Sciatic nerve (tissue), 2 donors: Measurements from ENCODE around the gene TMEM231. TPM values are rescaled to one million over a fixed set of nuclear protein-coding genes. Genes with fewer than 3 reads are reported as not detected.
A peak's percentile ranks its signal among the peaks of the same experiment; 100 is the strongest.
"Not testable (repeated sequence)": the region's sequence is repeated elsewhere in the genome, so short reads cannot be mapped to it uniquely, and the experiment has no call there.

Source experiments
- ATAC-seq: fragments of 200-7000 bp; cut with Tn5 transposase; one replicate; pipeline ENCODE4 v1.9.1; 2020; ENCODE audit warnings: mild to moderate bottlenecking, moderate library complexity
- DNase-seq: peaks from one replicate; pipeline ENCODE4 v3.0.0-alpha.2; 2020; ENCODE audit warnings: low spot score
- intact Hi-C: fragments of 100-400 bp; cut with DNase I; formaldehyde crosslinking; loops from one replicate; pipeline ENCODE4 v1.14.2; 2022
- total RNA-seq: library from RNA; stranded (reverse); fragmentation: NEBNext Ultra II Directional; extraction: Animal tissue kit (Norgen Biotek cat#: 25700); gene quantifications from one replicate; pipeline ENCODE4 v1.2.1, GENCODE V29; 2021
- donor health status: DM: no; HTN: no; CAD: no.
- donor health status: DM: no; HTN: no; CAD: no.

The TMEM231 gene, protein sequence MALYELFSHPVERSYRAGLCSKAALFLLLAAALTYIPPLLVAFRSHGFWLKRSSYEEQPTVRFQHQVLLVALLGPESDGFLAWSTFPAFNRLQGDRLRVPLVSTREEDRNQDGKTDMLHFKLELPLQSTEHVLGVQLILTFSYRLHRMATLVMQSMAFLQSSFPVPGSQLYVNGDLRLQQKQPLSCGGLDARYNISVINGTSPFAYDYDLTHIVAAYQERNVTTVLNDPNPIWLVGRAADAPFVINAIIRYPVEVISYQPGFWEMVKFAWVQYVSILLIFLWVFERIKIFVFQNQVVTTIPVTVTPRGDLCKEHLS
- 13.7 TPM for total RNA-seq

DNA sequence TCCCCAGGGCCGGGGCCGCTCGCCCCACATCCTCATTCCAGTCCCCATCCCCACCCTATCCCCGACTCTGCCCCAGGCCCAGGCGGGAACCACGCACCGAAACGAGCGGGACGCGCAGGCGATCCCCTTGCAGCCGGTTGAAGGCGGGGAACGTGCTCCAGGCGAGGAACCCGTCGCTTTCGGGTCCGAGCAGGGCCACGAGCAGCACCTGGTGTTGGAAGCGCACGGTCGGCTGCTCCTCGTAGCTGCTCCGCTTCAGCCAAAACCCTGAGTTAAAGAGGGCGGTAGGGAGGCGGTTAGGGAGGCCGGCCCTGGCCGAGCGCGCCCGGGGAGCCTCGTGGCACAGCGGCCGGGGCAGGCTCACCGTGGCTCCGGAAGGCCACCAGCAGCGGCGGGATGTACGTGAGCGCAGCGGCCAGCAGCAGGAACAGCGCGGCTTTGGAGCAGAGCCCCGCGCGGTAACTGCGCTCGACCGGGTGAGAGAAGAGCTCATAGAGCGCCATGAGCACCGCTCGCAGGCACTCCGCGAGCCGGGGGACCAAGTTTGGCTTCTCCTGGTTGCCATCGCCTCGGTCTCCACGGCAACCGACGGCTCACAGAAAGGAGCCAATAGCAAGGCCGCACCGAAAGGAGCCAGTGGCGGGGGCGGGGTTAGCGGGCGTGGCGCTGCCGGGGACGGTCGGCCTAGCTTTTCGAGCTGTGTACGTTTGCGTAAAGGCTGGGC lies at the start of gene TMEM231:
TMEM231 (minus strand) TSS at position 546 of the 724 bp plus-strand sequence; CDS start at position 503, 43 bp downstream.
- intact Hi-C loops: no loop called here
- ATAC-seq: peak; percentile 98
- peak; percentile 98 for DNase-seq

GRCh38 chr16:75603241-75603640 lies 47.2 kb upstream of the TMEM231 start:
- intact Hi-C loops: no loop called here
- ATAC-seq (no peak), DNase-seq (no peak)

DNA sequence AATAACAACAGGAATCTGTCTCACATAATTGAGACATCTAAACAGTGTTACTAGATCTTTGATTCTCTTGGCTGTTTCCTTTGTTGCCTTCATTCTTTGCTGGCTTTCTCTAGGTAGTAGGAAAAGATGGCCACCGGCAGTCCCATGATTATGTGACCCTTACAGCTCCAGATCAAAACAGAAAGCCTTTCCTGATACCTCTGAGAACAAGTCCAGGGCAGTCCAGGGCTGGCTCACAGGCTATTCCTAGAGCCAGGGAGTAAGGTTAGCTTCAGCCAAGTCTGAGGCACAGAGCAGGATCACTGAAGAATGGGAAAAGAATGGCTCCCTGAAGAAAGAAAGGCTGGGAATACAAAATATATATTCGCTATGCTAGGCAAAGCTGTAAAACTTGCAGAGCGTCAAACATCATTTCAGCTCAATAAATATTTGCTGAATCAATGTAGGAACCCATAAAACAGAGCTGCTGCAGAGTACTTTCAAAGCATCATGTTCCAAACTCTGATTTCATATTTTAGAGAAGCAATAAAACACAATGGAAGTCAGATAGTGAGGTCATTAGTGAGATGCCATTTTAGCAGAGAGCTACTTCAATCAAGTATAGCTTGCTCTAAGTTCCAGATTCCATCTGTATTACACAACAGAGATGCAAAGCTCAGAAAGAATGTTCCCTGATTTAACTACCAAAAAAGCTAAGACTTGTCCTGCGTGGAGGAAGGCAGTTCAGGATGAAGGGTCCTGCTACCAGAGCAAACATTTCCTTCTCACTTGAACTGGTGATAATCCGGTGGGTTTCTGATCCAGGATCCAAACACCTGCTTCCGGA lies 43.6 kb upstream of the TMEM231 start:
- no peak for DNase-seq
- intact Hi-C loops: no loop called here
- no peak for ATAC-seq

GRCh38 chr16:75593825-75594820 lies 38.1 kb upstream of the TMEM231 start:
- intact Hi-C loops: no loop called here
- ATAC-seq (no peak), DNase-seq (no peak)

GRCh38 chr16:75593308-75593707 lies 37.3 kb upstream of the TMEM231 start:
- no peak for ATAC-seq
- DNase-seq: no peak
- intact Hi-C loops: no loop called here

DNA sequence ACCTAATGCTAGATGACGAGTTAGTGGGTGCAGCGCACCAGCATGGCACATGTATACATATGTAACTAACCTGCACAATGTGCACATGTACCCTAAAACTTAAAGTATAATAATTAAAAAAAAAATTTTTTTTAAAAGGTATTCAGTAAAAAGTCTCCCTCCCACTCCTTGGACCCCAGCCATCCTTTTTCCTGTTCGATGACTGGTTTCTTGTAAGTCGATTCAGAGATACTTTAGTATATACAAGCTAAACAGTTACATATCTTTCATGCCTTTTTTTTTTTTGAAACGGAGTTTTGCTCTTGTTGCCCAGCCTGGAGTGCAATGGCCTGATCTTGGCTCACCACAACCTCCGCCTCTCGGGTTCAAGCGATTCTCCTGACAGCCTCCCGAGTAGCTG lies 35.9 kb upstream of the TMEM231 start:
- ATAC-seq, DNase-seq, intact Hi-C loops: not testable (repeated sequence)

DNA sequence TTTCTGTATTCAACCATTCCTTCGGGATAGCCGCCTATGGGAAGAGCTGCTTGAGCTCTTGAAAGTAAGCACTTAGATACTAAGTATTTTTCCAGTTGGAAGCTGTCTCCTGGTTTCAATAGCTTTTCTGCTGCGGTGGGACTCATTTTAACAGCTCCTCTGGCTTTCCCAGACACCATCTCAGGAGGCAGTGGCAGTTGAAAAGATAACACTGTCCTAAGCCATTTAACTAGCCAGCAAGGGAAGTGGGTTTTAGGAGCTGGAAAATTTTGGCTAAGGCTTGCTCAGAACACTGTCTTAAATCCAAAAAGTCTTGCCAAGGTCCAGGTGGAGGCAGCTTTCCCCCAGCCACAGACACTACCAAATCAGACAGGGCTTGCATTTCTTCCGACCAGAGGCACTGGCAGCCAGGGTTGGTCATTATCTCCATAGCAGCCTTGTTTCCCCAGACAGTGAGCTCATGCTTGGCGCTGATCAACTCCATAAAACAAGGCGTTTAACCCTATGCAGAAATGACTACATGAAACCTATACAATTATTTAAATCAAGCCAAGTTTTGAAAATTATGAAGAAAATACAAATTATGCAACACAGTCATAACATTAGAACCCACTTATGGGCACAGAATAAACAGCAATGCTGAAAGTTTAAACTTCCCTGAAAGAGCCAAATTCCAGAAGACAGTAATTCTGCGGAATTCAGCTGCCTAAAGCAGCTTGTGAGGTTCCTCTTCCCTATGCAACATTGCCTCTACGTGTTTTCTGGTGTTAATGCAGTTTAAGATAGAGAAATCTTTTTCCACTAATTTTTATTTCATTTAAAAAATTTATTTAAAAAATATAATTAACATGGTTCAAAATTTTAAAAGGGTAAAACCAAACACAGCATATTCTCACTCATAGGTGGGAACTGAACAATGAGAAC lies 35.1 kb upstream of the TMEM231 start:
- intact Hi-C loops: no loop called here
- ATAC-seq: peak; percentile 96
- DNase-seq: peak; percentile 65

DNA sequence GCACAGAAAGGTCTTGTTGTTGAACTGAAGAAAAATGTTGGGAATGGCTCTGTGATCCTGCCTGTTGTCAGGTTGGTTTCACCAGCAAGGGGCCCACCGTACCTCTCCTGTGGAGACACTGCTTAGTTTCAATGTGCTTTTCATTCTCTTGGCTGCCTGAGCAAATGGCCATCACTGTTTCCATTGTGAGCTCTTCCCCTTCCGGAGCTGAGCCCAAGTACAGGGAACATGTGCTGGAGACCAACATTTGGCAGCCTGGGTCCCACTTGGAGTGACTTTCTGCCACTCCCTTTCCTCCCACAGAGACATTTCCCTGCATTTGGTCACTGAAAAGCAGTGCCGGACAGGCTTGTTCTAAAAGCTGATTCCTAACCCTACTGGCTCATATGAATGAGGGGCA lies 33.3 kb upstream of the TMEM231 start:
- DNase-seq (peak; percentile 56), ATAC-seq (no peak)
- intact Hi-C loops: no loop called here

DNA sequence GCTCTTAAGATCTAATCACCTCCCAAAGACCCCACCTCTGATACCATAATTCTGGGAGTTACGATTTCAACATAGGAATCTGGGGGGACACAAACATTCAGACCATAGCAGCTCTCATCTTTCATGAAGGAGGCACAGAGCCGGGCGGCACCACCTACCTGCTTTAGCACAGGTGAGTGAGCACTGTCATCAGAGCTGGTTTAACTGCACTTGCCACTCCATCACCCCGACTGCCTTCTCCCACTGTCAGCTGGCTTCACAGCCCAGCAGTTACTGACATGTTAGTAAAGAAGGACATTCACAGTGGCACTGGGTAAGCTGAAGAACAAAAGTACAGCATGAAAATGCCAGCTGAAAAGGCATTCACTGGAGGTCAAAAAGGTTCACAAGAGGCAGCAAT lies 32.7 kb upstream of the TMEM231 start:
- no peak for ATAC-seq
- DNase-seq: no peak
- intact Hi-C loops: no loop called here

GRCh38 chr16:75584108-75584507 lies 28.1 kb upstream of the TMEM231 start:
- DNase-seq (no peak), ATAC-seq (no peak)
- intact Hi-C loops: no loop called here

GRCh38 chr16:75579281-75579834 lies 23.3 kb upstream of the TMEM231 start:
- intact Hi-C loops: no loop called here
- ATAC-seq: no peak
- no peak for DNase-seq

GRCh38 chr16:75578725-75579124 lies 22.7 kb upstream of the TMEM231 start:
- intact Hi-C loops: no loop called here
- ATAC-seq (no peak), DNase-seq (no peak)

DNA sequence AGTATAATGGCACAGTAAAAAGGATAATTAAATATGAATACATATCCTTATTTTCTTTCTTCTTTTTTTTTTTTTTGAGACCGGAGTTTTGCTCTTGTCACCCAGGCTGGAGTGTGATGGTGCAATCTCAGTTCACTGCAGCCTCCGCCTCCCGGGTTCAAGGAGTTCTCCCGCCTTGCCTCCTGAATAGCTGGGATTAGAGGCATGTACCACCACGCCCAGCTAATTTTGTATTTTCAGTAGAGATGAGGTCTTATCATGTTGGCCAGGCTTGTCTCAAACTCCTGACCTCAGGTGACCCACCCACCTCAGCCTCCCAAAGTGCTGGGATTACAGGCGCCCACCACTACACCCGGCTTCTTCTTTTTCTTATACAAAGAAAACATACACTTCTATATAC lies 22.2 kb upstream of the TMEM231 start:
- intact Hi-C loops: no loop called here

DNA sequence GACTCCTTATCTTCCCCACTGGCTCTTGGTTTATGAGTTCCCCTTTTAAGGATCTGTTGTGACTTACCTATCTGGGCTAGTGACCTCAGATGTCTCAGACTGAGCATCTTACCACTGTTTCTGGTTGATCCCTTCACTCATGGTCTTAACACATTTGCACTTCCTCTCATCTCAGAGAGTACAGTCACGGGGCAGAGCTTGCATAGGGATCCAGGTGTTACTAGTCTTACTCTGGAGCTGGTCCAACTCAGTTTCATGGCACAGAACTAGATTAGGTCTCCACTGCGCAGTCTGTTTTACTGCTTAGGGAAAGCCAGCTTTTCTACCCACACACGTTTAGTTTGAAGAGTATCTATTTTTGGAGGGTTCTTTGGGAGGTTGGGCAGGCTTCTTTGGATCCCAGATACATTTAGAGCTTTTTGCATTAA lies 20.3 kb upstream of the TMEM231 start:
- ATAC-seq (no peak), DNase-seq (no peak)
- intact Hi-C loops: no loop called here

More for the DNA sequence above, 22.2 kb upstream of the TMEM231 start:
- ATAC-seq: no peak
- no peak for DNase-seq

DNA sequence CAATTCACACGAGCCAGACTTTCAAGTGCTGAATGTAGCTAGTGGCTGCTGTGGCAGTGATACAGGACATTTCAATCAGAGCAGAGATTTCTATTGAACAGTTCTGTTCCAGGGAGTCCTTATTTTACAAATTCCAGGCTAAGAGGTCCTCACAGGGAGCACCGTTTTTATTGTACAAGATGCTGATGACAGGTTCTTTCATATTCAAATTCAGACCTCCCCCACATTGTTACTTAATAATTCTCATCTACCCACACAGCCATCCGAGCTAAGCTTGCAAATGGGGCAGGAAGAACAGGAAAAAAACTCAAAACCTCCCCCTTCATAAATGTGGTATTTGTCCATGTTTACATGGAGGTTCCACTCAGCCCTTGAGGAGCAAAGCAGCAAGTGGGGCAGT lies 19.9 kb upstream of the TMEM231 start:
- intact Hi-C loops: no loop called here
- DNase-seq (no peak), ATAC-seq (no peak)

- no peak for DNase-seq
- no peak for ATAC-seq
- intact Hi-C loops: no loop called here
Measured at GRCh38 chr16:75573955-75574354, 17.9 kb upstream of the TMEM231 start.

- intact Hi-C loops: no loop called here
- ATAC-seq (no peak), DNase-seq (no peak)
Measured at GRCh38 chr16:75572864-75573542, 17.0 kb upstream of the TMEM231 start.
